NCI-H2107 treated with DMSO at 0.1 percent for 48 hours (cell line): ENCODE measurements around the gene NR6A1.

Experiments
- DNase-seq: peaks from one replicate; lab custom pipeline; 2025; ENCODE audit not compliant: unreplicated experiment; lab: John Stamatoyannopoulos, UW

Gene NR6A1

DNA sequence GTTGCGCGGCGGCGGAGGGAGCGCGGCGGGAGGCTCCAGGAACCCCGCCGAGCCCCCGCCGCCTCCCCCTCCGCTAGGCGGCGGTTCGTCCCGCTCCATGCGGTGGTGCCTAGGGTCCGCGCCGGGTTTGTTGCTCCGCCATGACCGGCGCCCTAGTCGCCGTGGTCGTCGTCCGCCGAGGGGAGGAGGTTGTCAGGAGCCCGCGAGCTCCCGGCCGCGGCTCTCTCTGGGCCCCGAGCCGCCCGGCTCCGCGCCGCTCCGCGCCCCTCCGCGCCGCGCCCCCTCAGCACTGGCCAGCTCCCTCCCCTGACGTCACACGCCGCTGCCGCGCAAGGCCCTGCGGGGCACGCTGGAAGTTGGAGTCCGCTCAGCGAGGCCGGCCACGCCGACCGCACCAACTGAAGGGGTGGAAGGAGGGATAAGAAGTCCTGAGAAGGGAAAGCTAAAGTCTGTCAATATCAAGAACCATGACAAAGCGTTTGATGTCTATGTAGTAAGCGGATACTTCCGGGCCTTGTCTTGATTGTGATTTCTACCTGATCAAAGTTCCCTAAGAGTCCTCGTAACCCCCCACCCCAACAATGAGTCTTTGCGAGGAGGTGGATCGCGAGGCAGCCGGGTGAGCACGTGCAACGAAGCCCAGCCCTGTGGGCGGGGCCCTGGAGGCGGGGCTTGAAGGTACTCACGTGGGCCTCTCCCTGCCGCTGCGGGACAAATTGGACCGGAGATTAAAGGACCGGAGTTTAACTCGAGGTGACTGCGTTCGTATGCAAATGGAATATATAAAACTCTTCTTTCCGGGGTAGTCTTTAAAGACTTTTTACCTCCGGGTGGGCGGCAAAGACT lies at the start of gene NR6A1:
NR6A1 (minus strand) TSS at position 291 of the 846 bp plus-strand sequence.
- DNase-seq, result peak; percentile 94

DNA sequence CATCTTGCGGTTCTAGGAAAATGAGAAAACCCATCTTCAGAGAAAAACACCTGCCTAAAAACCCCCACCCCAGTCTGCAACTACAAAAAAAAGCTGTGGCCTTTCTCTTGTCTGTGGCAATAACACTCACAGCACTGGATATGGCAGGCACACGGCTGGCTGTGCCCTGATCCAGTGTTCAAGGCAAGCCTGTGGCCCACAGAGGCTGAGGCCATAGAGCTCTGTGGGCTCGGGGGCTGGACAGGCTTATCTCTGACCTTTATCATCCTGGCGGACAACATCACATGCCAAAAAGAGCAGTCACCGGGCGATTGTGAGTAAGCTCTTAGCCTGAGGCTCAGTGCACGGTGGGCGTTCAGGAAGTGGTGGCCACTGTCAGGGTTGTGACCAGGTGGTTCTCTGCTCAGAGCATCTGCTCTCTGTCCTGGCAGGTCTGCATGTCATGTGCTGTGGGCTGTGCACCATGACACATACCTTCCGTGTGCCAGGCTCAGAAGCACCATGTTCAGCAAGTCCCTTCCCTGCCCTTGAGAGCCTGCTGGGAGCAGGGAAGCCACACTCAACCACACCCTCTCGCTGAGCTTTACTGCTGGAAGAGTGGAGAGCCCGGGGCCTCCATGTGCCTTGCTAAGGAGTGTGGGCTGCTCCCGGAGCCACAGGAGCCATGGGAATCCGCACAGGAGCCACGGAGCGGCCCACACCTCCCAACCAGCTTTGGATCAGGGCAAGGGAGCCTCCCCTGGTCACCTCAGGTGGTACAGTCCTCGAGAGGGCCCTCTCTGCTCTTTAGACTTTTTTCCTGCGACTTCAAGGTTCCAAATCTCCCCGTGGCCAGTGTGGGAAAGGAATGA lies 47.5 kb upstream of the NR6A1 start:
- DNase-seq, result no peak

DNA sequence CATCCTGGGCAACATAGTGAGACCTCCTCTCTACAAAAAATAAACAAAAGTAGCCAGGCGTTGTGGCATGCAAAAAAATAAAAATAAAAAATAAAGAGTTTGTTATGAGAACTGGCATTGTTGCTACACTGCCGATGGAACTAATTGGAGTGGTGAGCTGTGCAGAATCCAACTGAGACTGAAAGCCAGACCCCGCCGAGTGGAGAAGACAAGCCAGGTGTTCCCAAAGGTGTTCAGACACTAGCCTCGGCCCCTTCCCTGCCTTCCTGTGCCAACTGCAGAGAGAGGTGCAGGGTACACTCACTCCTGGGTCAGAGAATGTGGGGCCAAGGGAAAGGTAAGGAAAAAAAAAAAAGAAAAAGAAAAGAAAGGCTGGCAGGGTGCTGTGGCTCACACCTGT lies 44.5 kb upstream of the NR6A1 start:
- DNase-seq, result no peak

- no peak for DNase-seq
Observed at GRCh38 chr9:124814164-124814535, 43.0 kb upstream of the NR6A1 start.

DNA sequence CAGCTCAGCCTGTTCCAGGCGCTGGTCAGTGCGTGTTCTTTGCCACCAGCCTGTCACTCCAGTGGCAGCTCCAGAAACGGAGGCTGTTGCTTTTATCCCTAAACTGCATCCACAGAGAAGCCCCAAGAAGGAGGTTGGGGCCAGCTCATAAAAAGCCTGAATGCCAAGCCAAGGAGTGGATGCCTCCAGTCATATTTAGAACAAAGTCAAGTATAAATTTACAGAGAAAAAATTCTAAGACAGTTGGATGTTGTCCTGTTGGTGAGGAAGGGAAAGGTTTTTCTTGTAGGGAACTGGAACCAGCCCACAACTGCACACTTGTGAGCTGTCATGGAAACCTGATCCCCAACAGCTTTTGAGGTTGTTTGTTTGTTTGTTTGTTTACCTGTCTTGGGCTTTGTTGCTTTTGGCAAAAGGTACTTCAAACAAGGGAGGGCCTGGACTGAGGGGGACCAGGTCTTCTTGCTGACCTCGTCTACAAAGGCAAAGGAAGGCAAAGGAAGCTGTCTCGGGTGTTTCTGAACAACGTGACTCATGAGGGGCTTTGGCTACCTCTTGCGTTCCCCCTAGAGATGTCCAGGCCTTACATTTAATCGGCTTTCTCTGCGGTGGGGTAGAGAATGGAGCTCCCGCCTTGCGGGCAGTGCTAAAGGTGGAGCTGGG lies 42.5 kb upstream of the NR6A1 start:
- DNase-seq, result no peak

GRCh38 chr9:124813041-124813440 lies 41.9 kb upstream of the NR6A1 start:
- no peak for DNase-seq

DNA sequence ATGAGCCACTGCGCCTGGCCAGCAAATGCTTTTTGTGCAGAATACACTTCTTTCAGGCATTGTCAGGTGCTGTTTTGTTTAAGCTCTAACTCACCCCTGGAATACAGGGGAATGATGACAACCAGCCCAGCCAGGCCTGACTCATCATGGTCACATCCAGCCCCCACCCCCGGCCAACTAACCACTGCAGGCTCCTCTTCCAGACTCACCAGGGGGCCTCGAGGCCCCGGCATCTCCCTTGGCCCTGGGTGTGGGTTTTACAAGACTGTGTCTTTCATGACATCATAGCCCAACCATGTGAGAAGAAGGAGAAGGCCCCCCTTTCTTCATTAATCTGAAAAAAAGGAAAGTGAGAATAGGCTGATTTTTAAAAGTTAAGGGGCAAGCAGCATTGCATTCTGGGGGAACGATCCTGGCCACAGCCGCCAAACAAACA lies 41.3 kb upstream of the NR6A1 start:
- DNase-seq, result no peak

- no peak for DNase-seq
Observed at GRCh38 chr9:124810663-124811355, 39.7 kb upstream of the NR6A1 start.

GRCh38 chr9:124809741-124810500 lies 38.8 kb upstream of the NR6A1 start:
- DNase-seq, result no peak

GRCh38 chr9:124809211-124809610 lies 38.1 kb upstream of the NR6A1 start:
- no peak for DNase-seq

GRCh38 chr9:124808246-124808956 lies 37.3 kb upstream of the NR6A1 start:
- no peak for DNase-seq

DNA sequence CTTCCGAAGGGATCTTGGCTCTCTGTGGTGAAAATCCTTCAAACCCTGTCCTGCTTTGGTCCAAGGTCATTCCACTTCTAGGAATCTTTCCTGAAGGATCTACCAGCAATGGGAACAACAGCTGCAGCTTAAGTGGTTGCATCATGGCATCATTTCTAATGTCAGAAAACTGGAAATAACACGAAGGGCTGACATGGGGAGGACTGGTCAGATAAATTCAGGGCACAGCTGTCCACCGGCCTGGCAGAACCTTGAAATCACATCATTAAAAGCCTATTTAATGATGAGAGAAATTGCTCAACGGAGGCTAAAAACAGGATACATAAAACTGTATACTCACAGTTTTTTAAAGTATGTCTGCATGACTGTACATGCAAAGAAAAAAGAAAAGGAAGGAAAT lies 34.1 kb upstream of the NR6A1 start:
- no peak for DNase-seq

DNA sequence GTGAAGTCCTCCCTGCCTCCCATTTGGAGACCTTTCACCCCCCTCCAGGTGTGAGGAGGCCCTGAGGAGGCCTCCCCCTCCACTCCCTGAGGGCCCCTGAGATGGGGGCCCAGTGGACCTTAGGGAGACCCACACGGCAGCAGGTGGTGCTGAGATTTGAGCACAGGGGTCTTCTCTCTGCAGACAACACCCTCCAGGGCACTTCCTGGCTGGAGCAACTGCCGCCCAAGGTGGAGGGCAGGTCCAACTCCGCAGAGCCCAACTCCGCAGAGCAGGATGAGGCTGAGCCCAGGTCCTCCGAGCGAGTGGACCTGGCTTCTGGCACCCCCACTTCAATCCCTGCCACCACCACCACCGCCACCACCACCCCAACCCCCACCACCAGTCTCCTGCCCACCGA lies 32.8 kb upstream of the NR6A1 start:
- no peak for DNase-seq

DNA sequence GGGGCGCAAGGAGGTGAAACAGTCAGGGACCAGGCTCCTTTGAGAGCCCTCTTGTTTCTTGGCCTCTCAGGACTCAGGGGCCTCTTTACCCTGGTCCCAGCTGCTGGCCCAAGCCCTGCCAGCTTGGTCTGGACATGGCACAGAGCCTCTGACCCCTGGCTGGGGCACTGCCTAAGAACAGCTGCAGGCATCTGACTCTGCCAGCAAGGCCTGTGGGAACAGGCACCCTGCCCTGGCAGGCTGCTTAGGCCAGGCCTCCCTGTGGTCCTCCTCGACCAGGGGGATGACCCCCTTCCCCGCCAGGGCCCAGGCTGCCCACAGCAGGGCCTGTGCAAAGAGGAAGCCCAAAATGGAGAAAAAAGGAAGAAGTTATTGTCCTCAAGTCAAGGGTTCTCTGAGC lies 31.3 kb upstream of the NR6A1 start:
- no peak for DNase-seq

DNA sequence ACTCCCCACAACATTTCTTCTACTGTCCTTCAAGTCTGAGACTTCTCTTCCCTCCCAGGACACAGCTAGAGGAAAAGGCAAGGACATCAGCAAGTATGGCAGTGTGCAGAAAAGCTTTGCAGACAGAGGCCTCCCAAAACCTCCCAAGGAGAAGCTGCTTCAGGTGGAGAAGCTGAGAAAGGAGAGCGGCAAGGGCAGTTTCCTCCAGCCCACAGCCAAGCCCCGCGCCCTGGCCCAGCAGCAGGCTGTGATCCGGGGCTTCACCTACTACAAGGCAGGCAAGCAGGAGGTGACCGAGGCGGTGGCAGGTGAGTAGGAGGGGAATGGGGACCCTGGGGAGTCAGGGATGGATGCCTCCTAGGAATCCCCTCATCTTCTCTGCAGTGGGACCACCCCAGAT lies 30.2 kb upstream of the NR6A1 start:
- DNase-seq, result no peak

DNA sequence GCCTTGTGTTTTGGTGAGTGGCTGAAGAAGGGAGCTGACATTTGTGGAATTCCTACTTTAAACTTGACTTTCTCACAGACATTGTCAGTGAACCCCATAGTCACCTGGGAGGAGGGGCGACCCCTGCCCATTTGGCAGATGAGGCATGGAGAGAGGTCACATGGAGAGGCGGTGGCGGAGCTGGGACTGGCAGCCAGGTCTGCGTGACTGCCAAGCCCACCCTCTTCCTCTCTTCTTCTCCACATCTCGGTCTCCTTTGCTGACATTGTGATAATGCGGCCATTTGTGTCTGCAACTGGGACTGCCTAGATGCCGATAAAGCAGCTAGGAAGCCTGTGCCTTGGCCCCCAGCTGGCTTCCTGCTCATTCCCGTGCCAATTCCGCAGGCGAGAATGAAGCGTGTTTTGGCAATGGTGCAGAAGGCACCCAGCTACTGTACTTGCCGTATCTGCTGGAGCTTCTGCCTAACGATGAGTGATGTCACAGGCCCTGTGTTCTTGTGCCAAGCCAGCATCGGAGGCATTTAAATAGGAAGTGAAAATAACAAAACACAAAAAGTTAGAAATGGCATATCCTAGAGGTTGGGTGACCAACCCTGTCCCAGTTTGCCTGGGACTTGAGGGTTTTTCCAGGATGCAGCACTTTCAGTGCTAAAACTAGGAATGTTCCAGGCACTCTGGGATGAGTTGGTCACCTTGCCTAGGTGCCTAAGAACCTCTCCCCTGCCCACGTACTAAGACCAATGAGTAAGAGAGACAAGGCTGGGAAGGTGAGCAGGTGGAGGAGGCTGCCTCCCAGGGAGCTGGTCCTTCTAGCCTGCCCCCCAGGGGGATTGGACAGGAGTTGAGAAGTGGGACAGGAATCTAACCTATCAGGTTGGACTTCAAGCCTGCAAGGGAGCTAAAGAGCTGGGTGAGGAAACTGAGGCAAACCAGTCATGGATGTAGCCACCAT lies 29.5 kb upstream of the NR6A1 start:
- DNase-seq, result no peak

DNA sequence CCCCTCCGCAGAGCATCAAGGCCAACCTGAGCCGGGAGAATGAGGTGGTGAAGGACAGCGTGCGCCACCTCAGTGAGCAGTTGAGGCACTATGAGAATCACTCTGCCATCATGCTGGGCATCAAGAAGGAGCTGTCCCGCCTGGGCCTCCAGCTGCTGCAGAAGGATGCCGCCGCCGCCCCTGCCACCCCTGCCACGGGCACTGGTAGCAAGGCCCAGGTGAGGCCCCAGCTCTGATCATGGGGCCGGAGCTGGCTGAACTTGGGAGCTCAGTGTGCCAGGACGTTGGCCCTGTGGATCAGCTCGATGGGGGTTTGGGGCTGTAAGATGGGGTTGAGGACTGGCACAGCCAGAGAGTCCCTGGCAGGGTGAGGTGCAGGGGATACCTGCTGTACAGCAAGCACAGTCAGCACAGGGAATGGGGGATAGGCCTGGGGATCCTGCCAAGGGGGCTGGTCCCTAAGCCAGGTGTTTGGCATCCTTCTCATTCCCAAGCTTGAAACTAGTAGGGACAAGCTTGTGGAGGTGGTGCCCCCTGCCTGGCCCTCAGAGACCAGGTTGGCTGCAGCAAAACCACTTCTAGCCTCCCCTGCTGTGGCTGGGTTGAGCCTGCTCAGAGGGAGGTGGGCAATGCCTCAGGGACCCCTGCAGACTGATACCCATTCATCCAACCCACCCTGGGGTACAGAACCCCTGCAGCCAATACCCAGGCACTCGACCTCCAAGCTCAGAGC lies 28.3 kb upstream of the NR6A1 start:
- no peak for DNase-seq
